ENCODE measurements around the gene AUP1. TPM values are rescaled to one million over a fixed set of nuclear protein-coding genes. Genes with fewer than 3 reads are reported as not detected.

Gene AUP1
- total and polyA plus RNA-seq, 10 of the 15 experiments (the other 5 are each of a cell fraction or from before 2014, with no cell fraction given) = 39.1 to 215 (median 138) TPM

DNA sequence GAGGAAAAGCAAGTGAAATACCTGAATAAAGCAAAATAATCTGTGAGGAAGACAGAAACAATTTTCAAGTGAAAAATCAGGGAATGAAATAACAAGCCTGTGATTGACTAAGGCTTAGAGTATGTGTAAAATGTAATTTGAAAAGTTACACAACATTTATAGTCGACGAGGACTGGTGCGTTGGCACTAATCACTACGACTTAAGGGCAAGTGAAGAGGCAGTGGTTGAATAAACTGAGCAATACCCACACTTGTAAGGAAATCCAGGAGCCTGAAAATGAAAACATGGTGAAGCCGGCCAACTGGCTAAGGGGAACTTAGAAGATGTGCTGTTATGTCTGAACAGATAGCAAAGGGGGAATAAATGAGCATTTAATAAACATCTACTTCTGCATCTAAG, 38.4 kb upstream of the AUP1 start:
- intact Hi-C loops (cut with micrococcal nuclease; ENCODE audit: unreplicated experiment) (no loop called here), in situ Hi-C loops (cut with MboI) (no loop called here)
- Histone ChIP-seq H2AFZ (ENCODE audit: control insufficient read depth, low read depth, low read length) (no peak overlapping the region), H3K36me3 (ENCODE audit: control insufficient read depth in 2 of 2, insufficient read depth in 2 of 2, low read length in 1 of 2) (no peaks in the 10 kb centered on the region), H3K79me2 (ENCODE audit: control insufficient read depth, insufficient read depth, low read length) (no peaks in the 10 kb centered on the region), H3K4me1 (ENCODE audit: control insufficient read depth, insufficient read depth, low read length) (peaks cover 63% of the 10 kb centered on the region), H3K27me3 (replicated peaks in 1 of 2; ENCODE audit: control insufficient read depth in 2 of 2, insufficient read depth in 2 of 2, low read length in 1 of 2) (no peaks in the 10 kb centered on the region), H3K9ac (ENCODE audit: control insufficient read depth, insufficient read depth, low read length) (no peak overlapping the region), H4K20me1 (ENCODE audit: control insufficient read depth, insufficient read depth) (no peaks in the 10 kb centered on the region), H3K4me2 (ENCODE audit: control insufficient read depth, insufficient read depth) (no peak overlapping the region), H3K9me3 (replicated peaks; ENCODE audit: control insufficient read depth, insufficient read depth, low read length) (no peaks in the 10 kb centered on the region), H3K27ac (ENCODE audit: control insufficient read depth, insufficient read depth) (peak overlapping the region; percentile 77; the same call in 1 of the 2 replicates), H3K4me3 (no peak overlapping the region)
- 97% methylated on average over 5 of the region's 5 CpGs for WGBS (ENCODE audit: insufficient coverage, insufficient replicate concordance, low lambda C conversion rate, missing lambda C conversion rate)
- BruUV-seq (replicated peaks) = no TSS peak
- FAIRE-seq = no peak
- ChIA-PET RAD21 (ENCODE audit: unreplicated experiment) (interaction anchor here (0.8 to 7.5 kb wide), 10 partner anchors 9 to 111 kb away, joined by 3 to 94 read pairs (median 8); partner anchors contain the start of genes AUP1, HTRA2, LOXL3 and WBP1), POLR2A (interaction anchor here (1.4 to 25.0 kb wide), 7 partner anchors 9 to 74 kb away, joined by 3 to 441 read pairs (median 14); partner anchors contain the start of genes DOK1 and LOXL3), CTCF (interaction anchor here (0.6 to 17.4 kb wide), 12 partner anchors 8 to 85 kb away, joined by 3 to 281 read pairs (median 6); partner anchors contain the start of genes CCDC142, PCGF1 and TTC31), SMC1A (ENCODE audit: uncharacterized antibody, unreplicated experiment) (interaction anchor here (1.0 to 16.6 kb wide), 13 partner anchors 9 to 85 kb away, joined by 3 to 371 read pairs (median 9); partner anchors contain the start of genes CCDC142, LOXL3 and TTC31)
- ATAC-seq = no peak
- no peak for TF ChIP-seq JUNB (IDR thresholded peaks at IDR 0.05)
- TF ChIP-seq, protein P1, sequence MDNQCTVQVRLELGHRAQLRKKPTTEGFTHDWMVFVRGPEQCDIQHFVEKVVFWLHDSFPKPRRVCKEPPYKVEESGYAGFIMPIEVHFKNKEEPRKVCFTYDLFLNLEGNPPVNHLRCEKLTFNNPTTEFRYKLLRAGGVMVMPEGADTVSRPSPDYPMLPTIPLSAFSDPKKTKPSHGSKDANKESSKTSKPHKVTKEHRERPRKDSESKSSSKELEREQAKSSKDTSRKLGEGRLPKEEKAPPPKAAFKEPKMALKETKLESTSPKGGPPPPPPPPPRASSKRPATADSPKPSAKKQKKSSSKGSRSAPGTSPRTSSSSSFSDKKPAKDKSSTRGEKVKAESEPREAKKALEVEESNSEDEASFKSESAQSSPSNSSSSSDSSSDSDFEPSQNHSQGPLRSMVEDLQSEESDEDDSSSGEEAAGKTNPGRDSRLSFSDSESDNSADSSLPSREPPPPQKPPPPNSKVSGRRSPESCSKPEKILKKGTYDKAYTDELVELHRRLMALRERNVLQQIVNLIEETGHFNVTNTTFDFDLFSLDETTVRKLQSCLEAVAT (IDR thresholded peaks at IDR 0.05) = 0 out of 2 replicates have a peak, but pooled peaks have one; percentile 23
- DNase-seq (ENCODE audit: low read depth, low spot score) = no peak

DNA sequence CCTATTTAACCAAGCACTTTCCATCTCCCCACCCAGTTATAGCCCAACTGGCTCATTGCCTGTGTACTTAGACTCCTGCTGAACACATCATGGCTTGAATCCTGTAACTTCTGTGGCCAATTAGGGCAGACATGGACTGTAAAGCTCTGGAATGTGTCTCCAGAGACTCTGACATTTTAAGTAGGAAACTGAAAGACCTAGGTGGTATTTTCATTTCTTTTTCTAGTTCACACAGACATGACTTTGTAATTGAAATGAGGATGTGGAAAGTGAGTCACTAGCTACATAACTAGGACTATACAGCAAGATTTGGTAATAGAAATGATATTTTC, 37.2 kb upstream of the AUP1 start:
- no peaks in the 10 kb centered on the region for H3K79me2 ChIP-seq (ENCODE audit: control insufficient read depth, insufficient read depth, low read length)
- BruUV-seq (replicated peaks) = no TSS peak
- in situ Hi-C loops (cut with MboI) = no loop called here
- H3K36me3 ChIP-seq (ENCODE audit: control insufficient read depth in 2 of 2, insufficient read depth in 2 of 2, low read length in 1 of 2) = no peaks in the 10 kb centered on the region
- no peaks in the 10 kb centered on the region for H3K9me3 ChIP-seq (replicated peaks; ENCODE audit: control insufficient read depth, insufficient read depth, low read length)
- ChIA-PET RAD21 (ENCODE audit: unreplicated experiment) (interaction anchor here (0.7 to 7.5 kb wide), 14 partner anchors 10 to 146 kb away, joined by 3 to 94 read pairs (median 4); partner anchors contain the start of genes AUP1, C2orf81, CCDC142 and HTRA2), CTCF (interaction anchor here (0.9 to 17.4 kb wide), 16 partner anchors 9 to 176 kb away, joined by 3 to 281 read pairs (median 6); partner anchors contain the start of genes CCDC142, SEMA4F and TTC31), POLR2A (interaction anchor here (0.9 to 25.0 kb wide), 8 partner anchors 11 to 146 kb away, joined by 4 to 441 read pairs (median 12); partner anchors contain the start of genes AUP1, C2orf81, DOK1 and HTRA2), SMC1A (ENCODE audit: uncharacterized antibody, unreplicated experiment) (interaction anchor here (0.8 to 16.6 kb wide), 14 partner anchors 8 to 63 kb away, joined by 3 to 371 read pairs (median 7); partner anchors contain the start of genes DQX1 and LOXL3)
- ATAC-seq = peak; percentile 59
- peaks cover 57% of the 10 kb centered on the region for H3K4me1 ChIP-seq (ENCODE audit: control insufficient read depth, insufficient read depth, low read length)
- H3K27ac ChIP-seq (ENCODE audit: control insufficient read depth, insufficient read depth) = peak overlapping the region; percentile 77
- intact Hi-C loops (cut with micrococcal nuclease; ENCODE audit: unreplicated experiment) = no loop called here
- no peak for DNase-seq (ENCODE audit: low read depth, low spot score)
- H3K9ac ChIP-seq (ENCODE audit: control insufficient read depth, insufficient read depth, low read length) = no peak overlapping the region
- no peaks in the 10 kb centered on the region for H3K27me3 ChIP-seq (replicated peaks in 1 of 2; ENCODE audit: control insufficient read depth in 2 of 2, insufficient read depth in 2 of 2, low read length in 1 of 2)
- no peak overlapping the region; the same call in 1 of the 2 replicates for H3K4me3 ChIP-seq
- FAIRE-seq = peak; percentile 52
- peak overlapping the region; percentile 76 for H2AFZ ChIP-seq (ENCODE audit: control insufficient read depth, low read depth, low read length)
- H4K20me1 ChIP-seq (ENCODE audit: control insufficient read depth, insufficient read depth) = no peaks in the 10 kb centered on the region
- H3K4me2 ChIP-seq (ENCODE audit: control insufficient read depth, insufficient read depth) = peak overlapping the region; percentile 60; the same call in 1 of the 2 replicates
- TF ChIP-seq IKZF1 (conservative IDR thresholded peaks at IDR 0.05) (peak; percentile 77), MTA2 (IDR thresholded peaks at IDR 0.05; ENCODE audit: low read depth) (peak; percentile 64), SREBF1 (IDR thresholded peaks at IDR 0.05; ENCODE audit: low read length) (no peak), IKZF2 (IDR thresholded peaks at IDR 0.05) (peak; percentile 70 to 82; a peak in 3 of 4 replicates), RB1 (IDR thresholded peaks at IDR 0.05; ENCODE audit: borderline replicate concordance) (0 out of 2 replicates have a peak, but pooled peaks have one; percentile 26), POU2F2 (IDR thresholded peaks at IDR 0.05; ENCODE audit: borderline replicate concordance, low read depth, low read length) (no peak), DPF2 (IDR thresholded peaks at IDR 0.05) (0 out of 2 replicates have a peak, but pooled peaks have one; percentile 15)
- TF ChIP-seq, protein P2, sequence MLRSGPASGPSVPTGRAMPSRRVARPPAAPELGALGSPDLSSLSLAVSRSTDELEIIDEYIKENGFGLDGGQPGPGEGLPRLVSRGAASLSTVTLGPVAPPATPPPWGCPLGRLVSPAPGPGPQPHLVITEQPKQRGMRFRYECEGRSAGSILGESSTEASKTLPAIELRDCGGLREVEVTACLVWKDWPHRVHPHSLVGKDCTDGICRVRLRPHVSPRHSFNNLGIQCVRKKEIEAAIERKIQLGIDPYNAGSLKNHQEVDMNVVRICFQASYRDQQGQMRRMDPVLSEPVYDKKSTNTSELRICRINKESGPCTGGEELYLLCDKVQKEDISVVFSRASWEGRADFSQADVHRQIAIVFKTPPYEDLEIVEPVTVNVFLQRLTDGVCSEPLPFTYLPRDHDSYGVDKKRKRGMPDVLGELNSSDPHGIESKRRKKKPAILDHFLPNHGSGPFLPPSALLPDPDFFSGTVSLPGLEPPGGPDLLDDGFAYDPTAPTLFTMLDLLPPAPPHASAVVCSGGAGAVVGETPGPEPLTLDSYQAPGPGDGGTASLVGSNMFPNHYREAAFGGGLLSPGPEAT (IDR thresholded peaks at IDR 0.05; ENCODE audit: low read depth) = peak; percentile 73
- TF ChIP-seq, protein P3, sequence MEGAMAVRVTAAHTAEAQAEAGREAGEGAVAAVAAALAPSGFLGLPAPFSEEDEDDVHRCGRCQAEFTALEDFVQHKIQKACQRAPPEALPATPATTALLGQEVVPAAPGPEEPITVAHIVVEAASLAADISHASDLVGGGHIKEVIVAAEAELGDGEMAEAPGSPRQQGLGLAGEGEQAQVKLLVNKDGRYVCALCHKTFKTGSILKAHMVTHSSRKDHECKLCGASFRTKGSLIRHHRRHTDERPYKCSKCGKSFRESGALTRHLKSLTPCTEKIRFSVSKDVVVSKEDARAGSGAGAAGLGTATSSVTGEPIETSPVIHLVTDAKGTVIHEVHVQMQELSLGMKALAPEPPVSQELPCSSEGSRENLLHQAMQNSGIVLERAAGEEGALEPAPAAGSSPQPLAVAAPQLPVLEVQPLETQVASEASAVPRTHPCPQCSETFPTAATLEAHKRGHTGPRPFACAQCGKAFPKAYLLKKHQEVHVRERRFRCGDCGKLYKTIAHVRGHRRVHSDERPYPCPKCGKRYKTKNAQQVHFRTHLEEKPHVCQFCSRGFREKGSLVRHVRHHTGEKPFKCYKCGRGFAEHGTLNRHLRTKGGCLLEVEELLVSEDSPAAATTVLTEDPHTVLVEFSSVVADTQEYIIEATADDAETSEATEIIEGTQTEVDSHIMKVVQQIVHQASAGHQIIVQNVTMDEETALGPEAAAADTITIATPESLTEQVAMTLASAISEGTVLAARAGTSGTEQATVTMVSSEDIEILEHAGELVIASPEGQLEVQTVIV (IDR thresholded peaks at IDR 0.05; ENCODE audit: borderline replicate concordance, partially characterized antibody) = no peak

Data from GM12878 (cell line).